COR-L47 (cell line): ENCODE data around the gene OR51G2.
"Not testable (repeated sequence)": the region's sequence is repeated elsewhere in the genome, so short reads cannot be mapped to it uniquely, and the experiment has no call there.

Experiments
- DNase-seq: peaks from one replicate; lab custom pipeline; 2025; lab: John Stamatoyannopoulos, UW

OR51G2 gene

GRCh38 chr11:4919250-4919649 lies at the start of gene OR51G2:
Gene OR51G2 (minus strand): TSS chr11:4919350. CDS start chr11:4915663, 3,687 bp downstream.
- no peak for DNase-seq

- DNase-seq = no peak
Measured at GRCh38 chr11:4962816-4963215, 43.7 kb upstream of the OR51G2 start.

- DNase-seq = no peak
Measured at GRCh38 chr11:4960877-4961276, 41.7 kb upstream of the OR51G2 start.

GRCh38 chr11:4957396-4957795 lies 38.2 kb upstream of the OR51G2 start:
- no peak for DNase-seq

GRCh38 chr11:4955613-4956012 lies 36.5 kb upstream of the OR51G2 start, which contains the start of gene OR51A2:
Gene OR51A2 (minus strand): TSS chr11:4955713. CDS start chr11:4955713, 0 bp downstream.
- not testable (repeated sequence) for DNase-seq

- DNase-seq = no peak
Measured at GRCh38 chr11:4947505-4947904, 28.4 kb upstream of the OR51G2 start, which contains the start of gene OR51A4. Gene OR51A4 (minus strand): TSS chr11:4947605. CDS start chr11:4947100, 505 bp downstream.

- DNase-seq = no peak
Measured at GRCh38 chr11:4936745-4937144, 17.6 kb upstream of the OR51G2 start.

GRCh38 chr11:4932751-4933150 lies 13.6 kb upstream of the OR51G2 start:
- DNase-seq = no peak

- DNase-seq = no peak
Measured at GRCh38 chr11:4926608-4927007, 7.5 kb upstream of the OR51G2 start.

GRCh38 chr11:4924239-4924638 lies 5.1 kb upstream of the OR51G2 start, which contains the start of gene OR51G1:
Gene OR51G1 (minus strand): TSS chr11:4924339. CDS start chr11:4924339, 0 bp downstream.
- no peak for DNase-seq

- DNase-seq = no peak
Measured at GRCh38 chr11:4922304-4922703, 3.2 kb upstream of the OR51G2 start.

- DNase-seq = no peak
Measured at GRCh38 chr11:4921796-4922195, 2.6 kb upstream of the OR51G2 start.

GRCh38 chr11:4916581-4916980 lies 2.6 kb downstream of the OR51G2 start:
- DNase-seq = no peak

- no peak for DNase-seq
Measured at GRCh38 chr11:4903484-4903883, 15.7 kb downstream of the OR51G2 start, which contains the start of gene OR51A7. Gene OR51A7 (plus strand): TSS chr11:4903783. CDS start chr11:4907370, 3,587 bp downstream.

GRCh38 chr11:4891996-4892640 lies 27.0 kb downstream of the OR51G2 start:
- DNase-seq = no peak

GRCh38 chr11:4890279-4890678 lies 28.9 kb downstream of the OR51G2 start:
- DNase-seq = no peak

- DNase-seq = no peak
Measured at GRCh38 chr11:4887591-4887990, 31.6 kb downstream of the OR51G2 start.

GRCh38 chr11:4886186-4886585 lies 33.0 kb downstream of the OR51G2 start:
- DNase-seq = no peak

- DNase-seq = no peak
Measured at GRCh38 chr11:4884361-4884760, 34.8 kb downstream of the OR51G2 start.

GRCh38 chr11:4882543-4882942 lies 36.6 kb downstream of the OR51G2 start:
- no peak for DNase-seq

GRCh38 chr11:4881860-4882500 lies 37.2 kb downstream of the OR51G2 start, which contains the start of gene OR51T1:
Gene OR51T1 (plus strand): TSS chr11:4881900. CDS start chr11:4881900, 0 bp downstream.
- DNase-seq = no peak

GRCh38 chr11:4881188-4881587 lies 38.0 kb downstream of the OR51G2 start:
- DNase-seq = no peak

GRCh38 chr11:4865855-4866254 lies 53.3 kb downstream of the OR51G2 start:
- no peak for DNase-seq
